Testis (tissue), 3 donors: Measurements from ENCODE around the gene INHBB. TPM values are rescaled to one million over a fixed set of nuclear protein-coding genes. Genes with fewer than 3 reads are reported as not detected.

Experiments used
- DNase-seq: peaks from one replicate; pipeline ENCODE4 v3.0.0-alpha.2; 2019
- H3K27ac ChIP-seq, 2 donors: fragments of 200-600 bp; sonication (generic); one replicate each; pipeline ENCODE4 v1.5.1; 2019
- H3K27me3 ChIP-seq: fragments of 200-600 bp; sonication (generic); one replicate; pipeline ENCODE4 v1.5.1; 2019
- H3K36me3 ChIP-seq: fragments of 200-600 bp; sonication (generic); one replicate; pipeline ENCODE4 v1.5.1; 2017; ENCODE audit warnings: low read depth; ENCODE audit errors: missing control alignments
- H3K4me1 ChIP-seq: fragments of 200-600 bp; sonication (generic); one replicate; pipeline ENCODE4 v1.5.1; 2019
- H3K4me3 ChIP-seq, 2 donors: fragments of 200-600 bp; sonication (generic); one replicate each; pipeline ENCODE4 v1.5.1; 2017 to 2019
- H3K9me3 ChIP-seq: fragments of 200-600 bp; sonication (generic); one replicate; pipeline ENCODE4 v1.5.1; 2017
- POLR2A ChIP-seq: fragments of 450-650 bp; IDR thresholded peaks from one replicate; pipeline ENCODE4 v1.6.1; 2017; ENCODE audit warnings: antibody characterized with exemption, mild to moderate bottlenecking, moderate library complexity
- WGBS, 2 donors: methylation state at CpG; one replicate each; pipeline ENCODE4 v1.1.5; 2018; 5-methylcytosine and 5-hydroxymethylcytosine counted together
- intact Hi-C: fragments of 100-400 bp; cut with DNase I; formaldehyde crosslinking; loops from one replicate; pipeline ENCODE4 v1.15.1; 2023; ENCODE audit warnings: low total_unique reads
- polyA plus RNA-seq: library from polyadenylated mRNA; stranded (reverse); fragments of 350-450 nt; fragmentation: Illumina TruSeq; extraction: RNeasy Lipid Tissue Mini Kit (QIAGEN cat#74804); gene quantifications from one replicate; pipeline ENCODE4 v1.2.3, GENCODE V29; 2014; ENCODE audit warnings: low read depth, low replicate concordance; ENCODE audit not compliant: insufficient read depth
- total RNA-seq, 2 donors: library from RNA; depleted of rRNA; stranded (reverse); fragments of >200 nt; gene quantifications; one replicate each; pipeline ENCODE4 v1.2.3, GENCODE V29; 2016
- TF ChIP-seq, protein P1 (sequence below), 3 experiments: fragments of 450-650 bp in 2 of 3; fragments of 200-600 bp in 1 of 3; sonication (generic) in 1 of 3; IDR thresholded peaks; one replicate each; pipeline ENCODE4 v1.5.1; 2016 to 2019; ENCODE audit warnings: antibody characterized with exemption in 3 of 3, mild to moderate bottlenecking in 2 of 3, moderate library complexity in 1 of 3

The INHBB gene
- total and polyA plus RNA-seq, 3 donors from 2014 or later: 46.1 to 123 (median 55.4) TPM

DNA sequence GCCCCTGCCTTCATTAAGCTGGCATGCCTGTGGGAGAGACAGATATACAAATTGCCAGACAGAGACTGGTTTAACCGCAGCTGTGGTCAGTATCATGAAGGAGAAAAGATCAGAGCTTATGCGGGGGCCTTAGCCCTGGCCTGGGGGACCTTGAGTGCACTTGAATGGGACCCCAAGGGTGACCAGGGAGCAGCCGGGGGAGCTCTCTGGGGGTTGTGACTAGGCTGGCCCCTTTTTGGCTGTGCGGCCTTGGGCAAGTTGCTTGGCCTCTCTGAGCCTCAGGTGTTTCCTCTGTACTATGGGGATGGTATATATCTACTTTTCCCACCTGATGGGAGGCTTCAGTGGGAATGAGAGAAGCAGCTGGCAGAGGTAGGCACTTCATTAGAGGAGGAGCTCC lies 35.7 kb downstream of the INHBB start:
- Histone ChIP-seq H3K4me3 (no peak overlapping the region), H3K27me3 (no peaks in the 10 kb centered on the region), H3K4me1 (no peaks in the 10 kb centered on the region), H3K27ac (no peak overlapping the region), H3K36me3 (no peaks in the 10 kb centered on the region), H3K9me3 (no peaks in the 10 kb centered on the region)
- no peak for TF ChIP-seq POLR2A
- TF ChIP-seq, protein P1, sequence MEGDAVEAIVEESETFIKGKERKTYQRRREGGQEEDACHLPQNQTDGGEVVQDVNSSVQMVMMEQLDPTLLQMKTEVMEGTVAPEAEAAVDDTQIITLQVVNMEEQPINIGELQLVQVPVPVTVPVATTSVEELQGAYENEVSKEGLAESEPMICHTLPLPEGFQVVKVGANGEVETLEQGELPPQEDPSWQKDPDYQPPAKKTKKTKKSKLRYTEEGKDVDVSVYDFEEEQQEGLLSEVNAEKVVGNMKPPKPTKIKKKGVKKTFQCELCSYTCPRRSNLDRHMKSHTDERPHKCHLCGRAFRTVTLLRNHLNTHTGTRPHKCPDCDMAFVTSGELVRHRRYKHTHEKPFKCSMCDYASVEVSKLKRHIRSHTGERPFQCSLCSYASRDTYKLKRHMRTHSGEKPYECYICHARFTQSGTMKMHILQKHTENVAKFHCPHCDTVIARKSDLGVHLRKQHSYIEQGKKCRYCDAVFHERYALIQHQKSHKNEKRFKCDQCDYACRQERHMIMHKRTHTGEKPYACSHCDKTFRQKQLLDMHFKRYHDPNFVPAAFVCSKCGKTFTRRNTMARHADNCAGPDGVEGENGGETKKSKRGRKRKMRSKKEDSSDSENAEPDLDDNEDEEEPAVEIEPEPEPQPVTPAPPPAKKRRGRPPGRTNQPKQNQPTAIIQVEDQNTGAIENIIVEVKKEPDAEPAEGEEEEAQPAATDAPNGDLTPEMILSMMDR (IDR thresholded peaks at IDR 0.05): no peak
- WGBS, 2 donors: 63 to 77% methylated on average over 2 to 4 of the region's 4 CpGs
- DNase-seq: no peak
- intact Hi-C loops: no loop called here

DNA sequence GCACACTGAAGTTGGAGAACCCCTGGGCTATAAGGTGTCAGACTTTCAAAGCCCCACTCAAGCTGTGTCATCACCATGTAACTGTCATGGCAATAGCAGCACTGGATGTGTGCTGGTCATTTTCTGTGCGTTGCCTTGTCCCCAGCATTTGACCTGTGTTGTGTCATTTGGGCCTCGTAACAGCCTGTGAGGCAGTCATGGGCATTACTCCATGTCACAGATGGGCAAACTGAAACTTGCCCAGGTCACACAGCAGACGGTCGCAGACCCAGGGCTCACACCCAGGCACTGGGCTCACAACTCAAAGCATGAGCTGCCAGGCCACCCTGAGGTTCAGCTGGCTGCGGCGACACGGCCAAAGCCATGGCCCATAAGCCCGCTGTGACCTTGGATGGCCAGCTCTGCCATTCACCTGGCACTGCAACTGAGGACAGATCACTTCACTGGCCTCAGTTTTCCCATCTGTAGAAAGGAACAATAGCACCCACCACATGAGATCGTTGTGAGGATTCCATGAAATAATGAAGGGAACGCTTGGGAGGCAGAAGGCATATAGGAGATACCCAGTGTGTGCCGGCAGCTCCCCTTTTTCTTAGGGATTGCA lies 36.7 kb downstream of the INHBB start:
- no peak overlapping the region for H3K4me3 ChIP-seq
- H3K36me3 ChIP-seq: no peaks in the 10 kb centered on the region
- no peak for TF ChIP-seq POLR2A
- TF ChIP-seq, protein P1 (IDR thresholded peaks at IDR 0.05): no peak
- no peaks in the 10 kb centered on the region for H3K27me3 ChIP-seq
- no peaks in the 10 kb centered on the region for H3K9me3 ChIP-seq
- no peaks in the 10 kb centered on the region for H3K4me1 ChIP-seq
- DNase-seq: no peak
- H3K27ac ChIP-seq: no peak overlapping the region
- intact Hi-C loops: no loop called here
- 88 to 89% methylated on average over 9 to 11 of the region's 11 CpGs for WGBS, 2 donors

DNA sequence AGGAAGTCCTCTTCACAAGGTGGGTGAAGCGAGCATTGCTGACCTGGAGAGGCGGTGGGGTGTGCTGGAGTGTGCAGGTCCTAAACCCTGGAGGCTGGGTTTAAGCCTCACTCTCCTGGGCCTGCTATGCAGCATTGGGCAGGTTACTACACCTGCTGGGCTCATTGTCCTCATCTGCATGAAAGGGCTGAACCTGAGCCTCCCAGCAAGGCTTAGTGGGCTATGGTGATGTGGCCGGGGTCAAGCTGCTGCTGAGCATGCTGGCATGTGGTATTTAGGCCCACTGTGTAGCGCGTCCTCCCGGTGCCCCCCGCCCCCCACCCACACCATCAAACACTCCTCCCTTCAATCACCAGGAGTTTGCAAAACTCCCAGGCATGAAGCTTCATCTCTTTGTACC lies 37.3 kb downstream of the INHBB start:
- intact Hi-C loops: no loop called here
- 86 to 97% methylated on average over 5 to 7 of the region's 7 CpGs for WGBS, 2 donors
- no peak for DNase-seq
- H3K27me3 ChIP-seq: no peaks in the 10 kb centered on the region
- no peak overlapping the region for H3K4me3 ChIP-seq
- no peaks in the 10 kb centered on the region for H3K36me3 ChIP-seq
- no peaks in the 10 kb centered on the region for H3K4me1 ChIP-seq
- no peaks in the 10 kb centered on the region for H3K9me3 ChIP-seq
- TF ChIP-seq, protein P1 (IDR thresholded peaks at IDR 0.05): no peak
- TF ChIP-seq POLR2A: no peak
- no peak overlapping the region for H3K27ac ChIP-seq

DNA sequence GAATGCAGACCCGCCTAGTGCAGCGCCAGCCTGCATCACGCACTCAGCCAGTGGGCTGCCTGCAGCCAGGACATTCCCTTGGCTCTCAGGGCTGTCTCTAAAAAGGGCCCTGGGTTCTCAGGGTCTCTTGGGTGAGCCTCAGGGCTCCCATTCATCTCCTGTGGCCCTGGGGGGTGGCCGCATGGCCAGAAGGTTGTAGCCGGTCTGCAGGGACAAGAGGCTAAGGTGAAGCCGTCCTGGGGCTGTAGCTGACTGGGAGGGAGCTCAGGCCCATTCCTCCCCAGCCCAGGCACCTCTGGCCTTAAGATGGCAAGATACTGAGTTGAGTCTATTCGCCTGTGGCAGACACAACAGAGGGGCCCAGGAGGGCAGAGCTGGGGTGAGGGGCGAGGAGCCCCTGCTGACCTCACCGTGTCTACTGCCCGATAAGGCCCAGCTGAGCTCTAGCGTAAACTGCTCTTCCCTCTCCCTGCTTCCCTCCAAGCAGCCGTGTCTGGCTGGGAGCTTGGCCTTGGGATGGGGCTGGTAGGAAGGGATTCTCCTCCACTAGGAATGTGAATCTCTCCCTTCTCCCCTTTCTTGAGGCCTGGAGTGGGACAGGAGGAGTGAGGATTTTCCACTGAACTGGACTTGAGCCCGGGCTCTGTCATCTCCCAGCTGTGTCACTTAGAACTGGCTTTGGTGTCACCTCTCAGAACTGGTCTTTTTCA lies 37.9 kb downstream of the INHBB start:
- no peaks in the 10 kb centered on the region for H3K36me3 ChIP-seq
- no peaks in the 10 kb centered on the region for H3K9me3 ChIP-seq
- TF ChIP-seq, protein P1 (IDR thresholded peaks at IDR 0.05): no peak
- TF ChIP-seq POLR2A: no peak
- no peak overlapping the region for H3K27ac ChIP-seq
- no peak for DNase-seq
- intact Hi-C loops: no loop called here
- H3K4me3 ChIP-seq: no peak overlapping the region
- H3K4me1 ChIP-seq: no peaks in the 10 kb centered on the region
- 62 to 70% methylated on average over 8 to 13 of the region's 13 CpGs for WGBS, 2 donors
- H3K27me3 ChIP-seq: no peaks in the 10 kb centered on the region
